ENCODE results near the gene AGAP1. TPM values are rescaled to one million over a fixed set of nuclear protein-coding genes. Genes with fewer than 3 reads are reported as not detected.

The AGAP1 gene
- total RNA-seq, 1 experiment from 2014 or later = 25.8 TPM

GRCh38 chr2:235674812-235675211 is 181.0 kb downstream of the AGAP1 start:
- Histone ChIP-seq H4K20me1 (ENCODE audit: control insufficient read depth, insufficient read depth, insufficient read length) (no peaks in the 10 kb centered on the region), H3K79me1 (ENCODE audit: insufficient read depth, low read depth, low read length, poor library complexity, severe bottlenecking) (no peaks in the 10 kb centered on the region), H4K91ac (ENCODE audit: insufficient read length, low read depth, low read length) (no peak overlapping the region), H3K4me2 (ENCODE audit: insufficient read depth, insufficient read length, low read length) (no peak overlapping the region), H3K14ac (ENCODE audit: insufficient read depth, low read length) (no peak overlapping the region), H2BK20ac (ENCODE audit: low read depth, low read length, poor library complexity, severe bottlenecking) (no peak overlapping the region), H3K79me2 (ENCODE audit: insufficient read depth, low read length) (peaks cover 7% of the 10 kb centered on the region; the same call in 1 of the 2 replicates), H3K4ac (ENCODE audit: low read depth, low read length) (no peak overlapping the region), H2BK5ac (ENCODE audit: insufficient read length, low read length) (no peak overlapping the region), H3K56ac (ENCODE audit: insufficient read length, low read depth, low read length) (no peak overlapping the region), H3K9me3 (ENCODE audit: control insufficient read depth, low read depth, low read length) (no peaks in the 10 kb centered on the region), H2AK5ac (ENCODE audit: insufficient read length, low read length) (no peak overlapping the region), H3K4me1 (ENCODE audit: insufficient read depth, low read length) (no peaks in the 10 kb centered on the region; the same call in 1 of the 2 replicates), H3K23ac (ENCODE audit: insufficient read length, low read depth, low read length) (no peak overlapping the region), H3K23me2 (ENCODE audit: insufficient read length, low read depth, low read length, poor library complexity, severe bottlenecking) (peaks cover 11% of the 10 kb centered on the region), H2BK120ac (ENCODE audit: low read depth, low read length, poor library complexity, severe bottlenecking) (no peak overlapping the region), H3T11ph (ENCODE audit: low read length) (no peak overlapping the region), H3K9ac (ENCODE audit: extremely low read depth, insufficient read length, low read length) (no peak overlapping the region), H3K27me3 (ENCODE audit: insufficient read depth, low read length) (no peaks in the 10 kb centered on the region; the same call in 1 of the 2 replicates), H3K27ac (ENCODE audit: insufficient read length, low read depth, low read length) (no peak overlapping the region), H2BK12ac (ENCODE audit: insufficient read length, low read depth, low read length) (no peak overlapping the region), H4K5ac (ENCODE audit: insufficient read length, low read depth, low read length) (no peak overlapping the region), H3K18ac (ENCODE audit: insufficient read length, low read depth, low read length) (no peak overlapping the region), H2BK15ac (ENCODE audit: low read depth, low read length) (no peak overlapping the region), H2AFZ (ENCODE audit: low read length) (no peak overlapping the region), H4K8ac (replicated peaks; ENCODE audit: insufficient read length, low read depth, low read length) (no peak overlapping the region)
- no CpG with 5 or more reads among the region's 4 CpGs for WGBS (ENCODE audit: extremely low coverage, insufficient read length, low lambda C conversion rate)
- Mint-ChIP-seq H3K27ac (no peak overlapping the region), H3K4me3 (no peak overlapping the region), H3K27me3 (ENCODE audit: low read depth) (peaks cover 17% of the 10 kb centered on the region), H3K36me3 (ENCODE audit: insufficient read depth in 1 of 3, low read depth in 3 of 3) (no peaks in the 10 kb centered on the region), H3K4me1 (peaks cover 31 to 39% of the 10 kb centered on the region in 2 experiments), H3K9me3 (no peaks in the 10 kb centered on the region)
- no peak for DNase-seq
- no peak for TF ChIP-seq CTCF (conservative IDR thresholded peaks at IDR 0.05)

Data from H9 (cell line).